ENCODE data around the gene KRT6A.
"Not testable (repeated sequence)": the region's sequence is repeated elsewhere in the genome, so short reads cannot be mapped to it uniquely, and the experiment has no call there.

Gene KRT6A

DNA sequence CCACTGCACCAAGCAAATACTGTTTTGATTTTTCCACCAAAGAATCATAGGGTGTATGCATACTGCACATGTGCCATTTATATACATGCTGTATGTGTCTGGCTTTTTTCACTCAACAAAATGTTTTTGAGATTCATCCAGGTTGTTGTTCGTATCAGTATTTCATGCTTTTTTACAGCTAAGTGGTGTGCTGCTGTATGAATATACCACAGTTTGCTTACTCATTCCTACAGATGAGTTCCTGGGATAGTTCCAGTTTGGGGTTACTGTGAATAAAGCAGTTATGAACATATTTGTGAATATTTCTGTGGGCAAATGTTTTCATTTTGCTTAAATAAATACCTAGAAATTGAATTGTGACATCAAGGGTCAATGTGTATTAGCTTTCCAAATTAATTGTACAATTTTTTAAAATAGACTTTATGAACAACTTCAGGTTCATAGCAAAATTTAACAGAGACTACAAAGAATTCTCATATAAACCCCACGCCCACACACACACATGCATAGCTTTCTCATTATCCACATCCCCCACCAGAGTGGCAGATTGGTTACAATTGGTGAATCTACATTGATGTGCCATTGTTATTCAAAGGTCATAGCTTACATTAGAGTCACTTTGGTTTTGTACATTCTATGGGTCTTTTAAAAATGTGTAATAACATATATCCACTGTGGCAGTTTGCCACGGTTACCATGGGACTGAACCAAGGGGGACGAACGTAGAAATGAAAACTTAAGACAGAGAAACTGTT lies 6.9 kb upstream of the KRT6A start:
- DNase-seq: no peak

DNA sequence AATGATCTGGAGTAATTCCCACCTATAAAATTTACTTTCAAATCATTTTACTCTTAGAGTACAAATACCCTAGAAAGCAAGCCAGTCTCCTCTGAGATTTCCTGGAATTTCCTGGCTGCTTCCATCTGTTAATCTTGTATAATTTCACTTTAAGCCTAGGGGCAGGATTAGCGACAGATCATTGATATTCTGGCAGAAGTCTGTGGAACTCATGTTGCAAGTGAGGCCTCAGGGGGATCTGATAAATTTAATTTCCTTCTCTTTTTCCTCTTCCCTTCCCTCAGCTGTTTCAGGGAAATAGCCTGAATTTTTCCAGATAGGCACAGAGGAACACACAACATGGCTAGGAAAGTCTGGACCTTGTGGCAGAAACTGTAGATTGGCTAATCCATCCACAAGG lies 5.9 kb upstream of the KRT6A start:
- no peak for DNase-seq

DNA sequence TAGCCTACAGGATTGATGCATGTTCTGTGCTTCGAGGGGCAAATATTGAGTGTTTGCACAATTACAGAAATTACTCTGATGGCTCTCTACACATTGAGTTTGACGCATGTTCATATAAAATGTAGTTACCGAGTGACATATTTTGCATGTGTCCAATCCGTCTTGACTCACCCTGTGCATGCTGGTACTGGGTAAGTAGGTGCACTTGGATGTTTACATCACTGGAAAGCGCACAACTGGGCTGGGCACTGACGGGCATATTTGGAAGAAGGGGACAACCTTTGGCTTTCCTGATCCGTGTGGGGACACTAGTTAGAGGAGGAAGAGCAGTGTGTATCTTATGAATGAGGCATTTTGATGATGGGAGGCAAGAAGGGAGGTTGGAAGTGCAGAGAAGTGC lies 4.9 kb upstream of the KRT6A start:
- DNase-seq: no peak

DNA sequence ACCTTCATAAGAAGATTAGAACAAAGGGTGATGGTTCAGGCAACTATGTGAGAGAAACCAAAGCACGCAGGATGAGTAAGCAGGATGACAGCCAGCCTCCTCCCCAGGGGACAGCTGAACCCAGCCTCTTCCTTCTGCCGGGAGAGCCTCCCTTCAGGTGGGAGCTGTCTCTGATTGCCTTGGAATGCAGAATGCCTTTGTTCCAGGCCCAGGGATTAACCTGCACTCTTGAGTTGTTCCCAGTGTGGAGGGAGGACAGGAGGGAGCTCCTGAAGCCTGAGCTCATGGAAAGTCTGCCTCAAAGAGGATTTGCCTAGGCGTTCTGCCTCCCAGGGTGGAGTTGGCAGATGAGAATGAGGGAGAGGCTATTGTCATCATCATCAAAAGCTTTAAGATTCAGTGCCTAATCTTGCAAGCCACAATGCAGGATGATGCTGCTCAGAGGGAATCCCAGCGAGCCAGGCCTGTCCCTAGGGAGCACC lies 3.6 kb upstream of the KRT6A start:
- no peak for DNase-seq

DNA sequence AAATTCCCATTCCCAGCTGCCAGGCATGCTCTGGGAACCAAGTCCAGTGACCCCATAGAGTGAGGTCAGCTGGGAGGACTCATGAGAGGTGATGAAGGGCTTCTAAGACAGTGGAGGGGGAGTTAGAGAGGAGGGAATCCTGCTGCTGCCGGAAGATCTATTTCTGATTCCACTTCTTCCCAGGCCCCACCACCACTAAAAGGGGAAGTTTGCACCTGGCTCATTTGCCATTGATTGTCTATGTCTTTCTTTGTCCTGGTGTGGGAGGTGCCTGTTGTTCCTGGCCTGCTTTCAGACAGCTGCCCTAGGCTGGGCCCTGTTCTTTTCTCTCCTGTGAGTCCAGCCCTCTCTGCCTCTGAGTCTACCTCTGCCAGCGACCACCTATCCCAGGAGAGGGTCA lies 3.0 kb upstream of the KRT6A start:
- no peak for DNase-seq

DNA sequence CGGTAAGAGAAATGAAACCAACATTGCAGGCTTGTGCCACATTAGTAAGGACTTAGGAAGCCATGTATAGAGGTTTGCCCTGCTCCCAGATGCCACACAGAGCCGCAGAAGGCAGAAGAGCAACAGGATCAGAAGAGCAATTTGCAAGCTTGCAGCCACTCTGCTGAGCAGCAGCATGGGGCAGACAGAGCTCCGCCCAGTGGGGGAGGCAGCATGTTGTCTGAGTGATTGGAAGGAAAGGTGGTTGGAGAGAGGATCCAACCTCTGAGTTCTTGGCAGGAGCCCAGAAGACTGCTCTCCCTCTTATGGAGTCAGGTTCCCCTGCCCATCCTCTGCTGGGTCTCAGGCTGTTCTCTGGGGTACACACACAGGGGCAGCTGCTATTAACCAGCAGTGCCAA lies 2.3 kb upstream of the KRT6A start:
- no peak for DNase-seq

DNA sequence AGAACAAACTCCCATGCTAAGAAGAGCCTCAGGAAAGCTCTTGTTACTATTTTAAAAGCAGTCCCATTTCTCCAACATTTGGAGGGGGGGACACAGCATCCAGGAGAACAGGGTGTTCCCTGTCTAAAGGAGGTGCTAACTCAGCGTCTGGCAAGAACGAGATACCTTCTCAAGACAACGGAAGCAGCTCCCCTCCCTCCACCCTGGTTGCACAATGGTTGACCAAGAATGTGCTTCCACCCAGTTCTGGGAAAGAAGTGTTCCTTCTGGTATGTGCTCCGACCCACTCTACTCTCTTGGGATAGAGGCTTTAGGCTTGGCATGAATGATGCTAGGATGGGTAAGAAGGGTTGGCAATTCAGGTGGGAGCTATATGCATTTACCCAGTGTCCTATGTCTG lies 1.5 kb upstream of the KRT6A start:
- no peak for DNase-seq

DNA sequence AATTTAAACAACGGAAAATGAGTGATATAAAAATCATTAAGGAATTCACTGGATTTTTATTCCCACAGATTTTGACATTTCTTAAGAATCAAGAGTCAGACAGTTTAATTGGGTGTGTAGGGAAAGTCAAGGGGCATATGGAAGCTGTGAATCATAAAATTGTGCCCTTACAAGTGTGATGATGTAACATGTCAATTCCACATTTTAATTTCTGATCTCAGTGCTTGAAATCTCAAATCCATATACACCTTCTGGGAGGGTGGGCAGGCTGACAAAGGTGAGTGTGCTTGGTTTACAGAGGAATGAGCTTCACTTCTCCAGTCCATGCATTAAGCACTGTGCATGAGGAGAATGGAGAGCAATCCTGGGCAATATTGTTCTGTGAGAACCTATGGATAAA lies 1.0 kb upstream of the KRT6A start:
- no peak for DNase-seq

DNA sequence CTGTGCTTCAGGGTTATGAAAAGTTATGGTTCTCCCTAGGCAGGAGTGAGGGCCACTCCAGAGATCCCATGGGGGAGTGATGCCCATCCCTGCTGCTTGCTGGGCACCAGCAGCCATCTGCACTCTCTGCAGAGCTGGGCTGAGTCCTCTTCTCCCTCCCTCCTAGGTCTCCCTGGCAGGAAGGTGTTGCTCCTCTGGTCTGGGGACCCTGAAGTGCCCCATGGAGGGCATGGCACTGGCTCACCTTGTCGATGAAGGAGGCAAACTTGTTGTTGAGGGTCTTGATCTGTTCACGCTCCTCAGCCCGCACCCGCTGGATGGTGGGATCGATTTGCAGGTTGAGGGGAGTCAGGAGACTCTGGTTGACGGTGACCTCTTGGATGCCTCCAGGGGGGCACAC lies 652 bp downstream of the KRT6A start:
- DNase-seq: not testable (repeated sequence)

DNA sequence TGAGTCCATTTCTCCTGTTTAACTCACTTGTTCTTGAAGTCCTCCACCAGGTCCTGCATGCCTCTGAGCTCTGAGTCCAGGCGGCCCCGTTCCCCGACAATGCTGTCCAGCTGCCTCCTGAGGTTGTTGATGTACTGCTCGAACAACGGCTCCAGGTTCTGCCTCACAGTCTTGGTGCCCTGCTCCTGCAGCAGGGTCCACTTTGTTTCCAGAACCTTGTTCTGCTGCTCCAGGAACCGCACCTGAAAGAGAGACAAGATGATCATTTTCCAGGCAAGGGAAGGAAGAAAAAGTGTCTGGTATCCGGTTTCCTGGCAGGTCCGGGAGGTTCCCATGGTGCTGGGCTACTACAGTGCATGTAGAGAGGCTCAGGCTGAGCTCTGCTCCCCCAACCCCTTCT lies 1.6 kb downstream of the KRT6A start:
- DNase-seq: not testable (repeated sequence)

DNA sequence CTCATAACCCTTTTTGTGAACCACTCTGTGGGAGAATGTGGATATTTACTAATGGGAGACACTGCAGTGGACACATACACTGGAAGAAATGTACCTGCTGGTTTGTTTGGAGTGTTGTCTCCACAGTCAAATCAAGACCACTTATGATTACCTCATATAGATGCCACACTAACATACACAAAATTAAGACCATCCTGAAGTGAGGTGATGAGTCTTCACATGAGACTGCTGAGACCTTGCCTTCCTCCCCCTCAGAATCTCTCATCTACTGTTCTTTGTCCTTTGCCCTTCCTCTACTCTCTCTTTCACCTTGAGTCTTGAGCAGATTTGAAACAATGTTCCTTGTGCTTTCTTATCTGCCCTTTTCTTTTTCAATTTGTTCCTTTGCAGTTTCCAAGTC lies 4.3 kb downstream of the KRT6A start:
- no peak for DNase-seq

DNA sequence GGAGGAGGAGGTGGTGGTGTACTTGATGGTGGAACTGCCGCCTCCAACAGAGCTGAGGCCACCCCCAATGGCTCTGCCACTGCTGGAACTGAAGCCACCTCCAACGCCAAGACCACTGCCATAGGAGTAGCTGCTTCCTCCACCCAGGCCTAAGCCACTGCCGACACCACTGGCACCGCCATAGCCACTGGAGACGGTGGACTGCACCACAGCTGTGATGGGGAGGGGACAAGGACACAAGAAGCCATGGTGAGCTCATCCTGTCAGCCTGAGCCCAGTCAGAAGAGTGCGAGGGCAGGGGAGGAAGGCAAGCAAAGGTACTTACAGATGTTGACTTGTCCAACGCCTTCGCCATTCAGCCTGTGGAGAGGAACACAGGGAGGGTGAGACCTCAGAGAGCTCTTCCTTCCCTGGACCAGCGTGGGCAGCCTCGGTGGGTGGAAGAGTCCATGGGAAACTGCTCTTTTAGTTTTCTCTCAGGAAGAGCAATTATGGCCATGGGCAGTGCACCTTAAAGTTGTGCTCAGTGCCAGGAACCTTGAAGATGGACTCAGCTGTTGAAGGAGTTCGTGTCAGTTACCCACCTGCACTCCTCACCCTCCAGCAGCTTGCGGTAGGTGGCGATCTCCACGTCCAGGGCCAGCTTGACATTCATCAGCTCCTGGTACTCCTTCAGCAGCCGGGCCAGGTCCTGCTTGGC lies 5.2 kb downstream of the KRT6A start:
- not testable (repeated sequence) for DNase-seq

DNA sequence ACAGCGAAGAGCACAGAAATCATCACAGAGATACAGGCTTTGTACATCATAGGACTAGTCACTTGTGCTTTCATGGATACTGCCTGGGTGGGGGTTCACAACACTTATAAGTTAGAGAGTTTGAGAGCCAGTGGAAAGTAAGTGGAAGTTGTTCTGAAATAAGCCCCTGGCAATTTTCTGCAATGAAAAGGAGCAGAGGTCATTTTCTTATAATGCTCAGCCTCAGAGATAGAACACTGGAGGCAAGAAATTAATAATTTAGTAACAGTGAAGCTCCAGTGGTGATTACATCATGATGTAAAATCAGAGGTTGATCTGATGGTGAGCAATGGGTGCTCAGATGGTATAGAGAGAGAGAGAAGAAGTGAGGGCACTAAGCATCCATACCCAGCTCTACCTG lies 5.8 kb downstream of the KRT6A start:
- no peak for DNase-seq

DNA sequence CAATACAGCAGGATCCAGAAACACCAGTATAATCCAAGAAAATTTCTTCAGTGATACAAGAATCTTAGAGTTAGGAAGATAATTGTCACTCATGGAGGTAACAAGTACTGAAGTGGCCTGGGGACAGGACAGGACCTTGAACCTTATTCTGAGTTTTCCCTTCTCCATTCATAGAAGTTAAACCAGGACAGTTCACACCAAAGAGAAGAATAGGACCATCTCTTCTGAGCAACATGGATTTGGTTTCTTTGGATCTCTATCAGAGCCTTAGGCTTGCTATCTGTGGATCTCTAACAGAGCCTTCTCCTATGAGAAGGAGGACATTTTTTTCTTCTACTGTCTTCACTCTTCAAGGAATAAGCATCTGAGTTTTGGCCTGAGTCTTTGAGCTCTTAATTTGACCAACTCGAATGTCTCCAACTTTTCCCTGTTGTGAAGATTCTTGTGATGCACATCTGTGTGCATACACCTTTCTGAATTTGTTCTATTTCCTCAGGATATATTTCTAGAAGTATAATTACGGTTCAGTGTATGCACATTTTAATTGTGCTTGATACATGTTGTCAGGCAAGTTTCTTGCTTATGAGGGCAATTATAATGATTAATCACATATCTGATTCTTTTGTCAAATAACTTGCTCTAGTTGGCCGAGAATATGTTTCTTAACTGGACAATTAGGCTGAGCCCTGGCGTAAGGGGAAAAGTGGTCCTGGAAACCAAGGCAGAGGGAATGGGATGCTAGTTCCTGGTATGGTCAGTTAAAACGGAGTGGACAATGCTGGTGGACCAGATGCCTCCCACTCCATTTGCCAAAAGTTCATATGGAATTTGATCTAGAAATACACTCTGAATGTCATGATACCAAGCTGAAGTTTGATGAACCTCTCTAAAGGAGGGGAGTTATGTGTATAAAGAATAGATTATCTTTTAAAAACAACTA lies 6.6 kb downstream of the KRT6A start:
- DNase-seq: no peak

DNA sequence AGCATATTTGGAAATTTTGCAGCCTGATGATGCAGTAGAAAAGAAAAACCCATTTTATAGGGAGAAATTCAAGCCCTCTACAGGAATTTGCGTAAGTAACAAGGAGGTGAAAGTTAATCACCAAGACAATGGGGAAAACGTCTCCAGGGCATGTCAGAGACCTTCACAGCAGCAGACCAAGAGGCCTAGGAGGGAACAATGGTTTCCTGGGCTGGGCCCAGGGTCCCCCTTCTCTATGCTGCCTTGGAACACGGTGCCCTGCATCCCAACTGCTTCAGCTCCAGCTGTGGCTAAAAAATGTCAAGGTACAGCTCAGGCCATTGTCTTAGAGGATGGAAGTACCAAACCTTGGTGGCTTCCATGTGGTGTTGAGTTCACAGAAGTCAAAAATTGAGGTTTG lies 13.0 kb downstream of the KRT6A start:
- DNase-seq: no peak

DNA sequence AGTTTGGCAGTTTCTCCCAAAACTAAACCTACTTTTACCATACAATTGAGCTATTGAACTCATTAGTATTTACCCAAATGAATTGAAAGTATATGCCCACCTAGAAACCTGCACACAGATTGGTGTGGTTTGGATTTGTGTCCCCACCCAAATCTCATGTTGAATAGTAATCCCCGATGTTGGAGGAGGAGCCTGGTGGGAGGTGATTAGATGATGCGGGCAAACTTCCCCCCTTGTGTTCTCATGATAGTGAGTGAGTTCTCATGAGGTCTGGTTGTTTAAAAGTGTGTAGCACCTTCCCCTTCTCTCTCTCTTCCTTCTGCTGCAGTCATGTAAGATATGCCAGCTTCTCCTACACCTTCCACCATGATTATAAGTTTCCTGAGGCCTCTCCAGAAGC lies 15.4 kb downstream of the KRT6A start:
- no peak for DNase-seq

DNA sequence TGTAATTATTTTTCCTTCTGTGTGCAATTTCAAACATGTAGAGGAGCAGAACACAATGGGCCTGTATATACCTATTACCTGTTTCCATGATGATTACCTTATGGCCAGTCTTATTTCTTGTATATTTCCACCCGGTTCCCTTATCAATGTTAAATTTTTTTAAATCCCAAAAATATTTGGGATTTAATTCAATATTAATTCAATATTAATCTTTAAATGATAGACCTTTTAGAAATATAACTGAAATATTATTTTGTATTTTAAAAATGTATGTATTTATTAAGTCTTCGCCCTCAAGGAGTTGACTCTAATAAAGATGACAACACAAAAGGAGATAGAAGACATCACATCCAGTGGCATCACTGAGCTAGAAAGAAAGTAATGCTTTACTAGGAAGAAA lies 18.8 kb downstream of the KRT6A start:
- no peak for DNase-seq

DNA sequence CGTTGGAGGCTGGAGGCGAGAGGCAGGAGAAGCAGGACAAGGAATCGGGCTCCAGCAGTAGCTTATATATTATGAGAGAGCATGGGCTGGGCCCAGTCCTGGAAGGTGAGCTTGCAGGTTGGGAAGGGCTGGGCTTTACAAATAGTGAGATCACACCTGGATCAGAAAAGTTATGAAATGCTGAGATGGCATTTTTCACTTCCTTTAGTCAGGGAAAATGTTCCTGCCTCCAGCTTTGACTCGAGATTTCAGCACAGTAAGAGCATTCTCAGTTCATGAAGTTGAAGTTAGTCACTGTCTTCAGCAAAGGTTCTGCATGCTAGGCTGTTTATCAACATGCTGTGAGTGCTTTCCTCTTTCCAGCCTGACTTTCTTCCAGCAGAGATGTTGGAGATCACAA lies 19.3 kb downstream of the KRT6A start, which contains the start of gene KRT6C:
KRT6C (minus strand) TSS at position 38 of the 400 bp plus-strand sequence. CDS start 68 bp downstream, outside the sequence.
- DNase-seq: no peak

DNA sequence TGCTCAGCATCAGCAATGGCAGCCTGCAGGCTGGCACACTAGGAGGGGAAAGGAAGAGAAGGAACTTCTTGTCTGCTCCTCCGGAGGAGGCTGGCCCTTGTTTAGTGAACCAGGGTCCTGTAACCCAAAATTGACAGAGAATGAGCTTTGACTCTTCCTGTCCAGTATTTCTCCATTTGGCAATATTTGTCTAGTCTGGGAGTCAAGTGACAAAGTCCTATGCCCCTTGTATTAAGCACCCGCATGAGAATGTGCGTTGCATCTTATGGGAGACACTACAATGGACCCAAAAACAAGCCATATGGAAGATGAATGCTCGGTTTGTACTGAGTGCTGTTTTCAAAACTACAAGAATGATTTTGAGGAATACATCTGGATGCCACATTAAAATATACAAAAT lies 23.2 kb downstream of the KRT6A start:
- DNase-seq: no peak

DNA sequence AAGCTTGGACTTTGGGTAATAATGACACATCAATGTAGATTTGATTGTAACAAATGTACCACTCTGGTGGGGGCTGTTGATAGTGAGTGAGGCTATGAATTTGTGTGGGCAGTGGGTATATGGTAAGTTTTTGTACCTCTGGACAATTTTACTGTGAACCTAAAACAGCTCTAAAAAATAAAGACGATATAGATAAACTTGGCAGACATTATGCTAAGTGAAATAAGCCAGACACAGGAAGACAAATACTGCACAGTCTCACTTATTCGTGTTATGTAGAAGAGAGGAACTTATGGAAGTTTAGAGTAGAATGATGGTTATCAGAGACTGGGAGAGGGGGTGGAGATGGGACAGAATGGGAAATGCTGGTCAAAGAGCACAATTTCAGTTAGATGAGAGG lies 28.2 kb downstream of the KRT6A start:
- no peak for DNase-seq

DNA sequence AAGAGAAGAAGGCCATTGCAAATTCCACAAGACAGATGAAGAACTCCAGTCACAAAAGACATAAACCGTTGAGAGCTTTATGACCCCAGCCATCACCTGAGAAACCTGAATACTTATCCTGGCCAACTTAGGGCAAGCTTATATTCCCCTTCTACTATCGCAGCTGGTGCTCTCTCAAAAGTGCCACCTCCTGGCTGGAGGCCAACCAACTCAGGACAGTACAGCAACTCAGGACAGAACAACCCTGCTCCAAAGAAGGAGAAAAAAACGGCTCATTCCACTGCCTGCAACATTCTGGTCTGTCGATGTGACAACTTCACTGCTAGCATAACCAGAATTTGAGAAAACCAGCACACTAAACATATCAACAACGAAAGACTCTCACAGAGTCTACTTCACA lies 31.4 kb downstream of the KRT6A start:
- DNase-seq: no peak

DNA sequence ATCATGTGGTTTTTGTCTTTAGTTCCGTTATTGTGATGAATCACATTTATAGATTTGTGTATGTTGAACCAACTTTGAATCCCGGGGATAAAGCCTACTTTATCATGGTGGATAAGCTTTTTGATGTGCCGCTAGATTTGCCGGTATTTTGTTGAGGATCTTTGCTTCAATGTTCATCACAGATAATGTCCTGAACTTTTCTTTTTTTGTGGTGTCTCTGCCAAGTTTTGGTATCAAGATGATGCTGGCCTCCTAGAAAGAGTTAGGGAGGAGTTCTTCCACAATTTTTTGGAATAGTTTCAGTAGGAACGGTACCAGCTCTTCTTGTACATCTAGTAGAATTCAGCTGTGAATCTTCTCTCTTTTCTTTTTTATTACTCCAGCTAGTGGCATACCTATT lies 34.2 kb downstream of the KRT6A start:
- DNase-seq: no peak

DNA sequence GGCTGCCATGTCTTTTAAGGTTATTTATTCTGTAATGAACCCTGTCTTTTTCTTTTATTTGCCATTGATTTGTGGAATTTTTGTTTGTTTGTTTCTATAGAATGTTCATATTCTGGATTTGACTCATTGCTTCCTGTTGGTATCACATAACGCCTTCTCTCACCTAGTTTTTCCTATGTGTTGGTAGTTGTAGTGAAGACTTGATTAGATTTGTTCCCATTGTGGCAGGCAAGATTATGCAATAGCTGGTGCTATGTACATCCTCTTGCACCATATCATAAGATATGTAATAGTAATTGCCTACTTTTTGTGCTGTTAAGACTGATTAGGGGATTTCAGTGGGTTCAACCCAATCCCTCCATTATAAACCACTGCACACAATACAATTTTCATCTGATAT lies 37.2 kb downstream of the KRT6A start:
- DNase-seq: no peak

Measured in bone marrow (tissue), 2 donors.